ENCODE measurements around the gene CDCP1. TPM values are rescaled to one million over a fixed set of nuclear protein-coding genes. Genes with fewer than 3 reads are reported as not detected.
"Not testable (repeated sequence)": the region's sequence is repeated elsewhere in the genome, so short reads cannot be mapped to it uniquely, and the experiment has no call there.

The CDCP1 gene
- total and polyA plus RNA-seq, 9 donors = 0.04 to 1.9 (median 0.37) TPM

DNA sequence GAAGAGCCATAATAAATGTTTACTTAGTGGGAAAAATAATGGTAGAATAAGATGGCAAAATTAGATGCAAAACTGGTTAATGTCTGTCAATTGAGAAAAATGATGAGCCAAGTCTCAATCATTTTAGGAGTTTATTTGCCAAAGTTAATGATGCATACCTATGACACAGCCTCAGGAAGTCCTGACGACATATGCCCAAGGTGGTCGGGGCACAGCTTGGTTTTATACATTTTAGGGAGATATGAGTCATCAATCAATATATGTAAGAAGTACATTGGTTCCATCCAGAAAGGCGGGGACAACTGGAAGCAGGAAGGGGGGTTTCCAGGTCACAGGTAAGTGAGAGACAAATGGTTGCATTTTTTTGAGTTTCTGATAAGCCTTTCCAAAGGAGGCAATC, 88.6 kb downstream of the CDCP1 start:
- Histone ChIP-seq H3K4me3 (ENCODE audit: low read length) (no peak overlapping the region), H3K36me3 (ENCODE audit: control insufficient read depth, insufficient read depth, low read length) (no peaks in the 10 kb centered on the region), H3K27ac (ENCODE audit: low read length) (no peak overlapping the region), H3K4me1 (ENCODE audit: control insufficient read depth, insufficient read depth, low read length) (peaks cover 16% of the 10 kb centered on the region), H3K9me3 (replicated peaks; ENCODE audit: control insufficient read depth, low read depth, low read length) (no peaks in the 10 kb centered on the region), H3K27me3 (ENCODE audit: control insufficient read depth, insufficient read depth, low read length) (no peaks in the 10 kb centered on the region)
- WGBS (ENCODE audit: insufficient coverage) = 88% methylated on average over 1 of the region's 3 CpGs
- no peak for DNase-seq

GRCh38 chr3:45056608-45057301, 89.4 kb downstream of the CDCP1 start:
- peak; percentile 45 for DNase-seq

DNA sequence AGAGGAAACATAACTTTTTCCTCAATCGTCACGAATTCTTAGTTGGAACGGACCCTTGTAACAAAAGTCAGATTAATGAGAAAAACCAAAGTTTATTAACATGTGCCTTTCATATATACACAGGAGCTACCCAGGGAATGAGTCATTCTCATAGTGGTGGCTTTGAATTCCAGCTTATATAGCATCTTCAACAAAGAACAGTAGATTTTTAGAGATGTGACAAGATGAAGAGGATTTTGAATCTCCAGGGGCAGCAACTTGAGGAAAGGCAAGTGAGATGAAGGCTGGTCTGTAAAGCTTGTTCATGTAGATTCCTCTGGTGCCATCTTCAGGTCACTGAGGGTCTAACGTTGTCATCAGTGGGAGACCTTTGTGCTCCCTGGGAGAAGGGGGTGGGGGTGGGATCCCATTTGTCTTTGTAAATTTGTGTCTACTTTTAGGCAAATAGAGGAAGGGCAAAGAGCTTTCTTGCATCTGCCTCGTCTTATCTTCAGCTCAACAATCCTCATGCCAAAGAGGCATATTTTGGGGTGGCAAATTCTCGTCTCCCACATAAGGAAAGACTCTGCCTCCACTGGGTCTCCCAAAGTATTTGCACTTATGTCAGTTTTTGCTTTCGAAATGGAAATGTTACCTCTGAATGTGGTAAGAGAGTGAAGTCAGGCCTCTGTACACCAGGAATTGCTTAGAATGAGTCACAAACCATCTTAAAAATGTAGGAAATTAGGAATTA, 90.6 kb downstream of the CDCP1 start:
- peaks cover 16% of the 10 kb centered on the region for H3K4me1 ChIP-seq (ENCODE audit: control insufficient read depth, insufficient read depth, low read length)
- no peaks in the 10 kb centered on the region for H3K27me3 ChIP-seq (ENCODE audit: control insufficient read depth, insufficient read depth, low read length)
- WGBS (ENCODE audit: insufficient coverage) = no CpG with 5 or more reads among the region's 7 CpGs
- H3K9me3 ChIP-seq (replicated peaks; ENCODE audit: control insufficient read depth, low read depth, low read length) = no peaks in the 10 kb centered on the region
- H3K4me3 ChIP-seq (ENCODE audit: low read length) = no peak overlapping the region
- no peaks in the 10 kb centered on the region for H3K36me3 ChIP-seq (ENCODE audit: control insufficient read depth, insufficient read depth, low read length)
- H3K27ac ChIP-seq (ENCODE audit: low read length) = no peak overlapping the region
- DNase-seq = peak; percentile 57

More at GRCh38 chr3:45056608-45057301, 89.4 kb downstream of the CDCP1 start:
- no peak overlapping the region for H3K4me3 ChIP-seq (ENCODE audit: low read length)
- H3K4me1 ChIP-seq (ENCODE audit: control insufficient read depth, insufficient read depth, low read length) = peaks cover 16% of the 10 kb centered on the region
- H3K27me3 ChIP-seq (ENCODE audit: control insufficient read depth, insufficient read depth, low read length) = no peaks in the 10 kb centered on the region
- no peaks in the 10 kb centered on the region for H3K9me3 ChIP-seq (replicated peaks; ENCODE audit: control insufficient read depth, low read depth, low read length)
- peak overlapping the region; percentile 8 for H3K27ac ChIP-seq (ENCODE audit: low read length)
- WGBS (ENCODE audit: insufficient coverage) = 54% methylated on average over 2 of the region's 5 CpGs
- no peaks in the 10 kb centered on the region for H3K36me3 ChIP-seq (ENCODE audit: control insufficient read depth, insufficient read depth, low read length)

DNA sequence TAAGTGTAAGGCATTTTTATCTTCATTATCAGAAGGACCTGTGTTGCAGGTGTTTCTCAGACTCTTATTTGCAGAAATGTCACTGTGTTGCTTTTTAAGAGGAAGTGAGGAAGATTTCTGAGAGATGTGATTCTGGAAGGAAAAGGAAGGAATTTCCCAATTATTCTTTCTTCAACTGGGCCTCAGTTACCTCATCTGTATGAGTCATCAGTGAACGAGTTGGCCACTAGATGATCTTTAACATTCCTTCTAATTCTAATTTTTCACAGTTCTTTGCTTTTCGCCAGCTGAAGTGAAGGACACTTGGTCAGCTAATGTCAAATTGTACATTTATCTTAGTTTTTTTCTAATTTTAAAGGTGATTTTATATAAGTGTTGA, 91.2 kb downstream of the CDCP1 start:
- no peaks in the 10 kb centered on the region for H3K27me3 ChIP-seq (ENCODE audit: control insufficient read depth, insufficient read depth, low read length)
- WGBS (ENCODE audit: insufficient coverage) = no CpG with 5 or more reads among the region's 2 CpGs
- no peak overlapping the region for H3K4me3 ChIP-seq (ENCODE audit: low read length)
- no peak for DNase-seq
- H3K27ac ChIP-seq (ENCODE audit: low read length) = no peak overlapping the region
- H3K9me3 ChIP-seq (replicated peaks; ENCODE audit: control insufficient read depth, low read depth, low read length) = no peaks in the 10 kb centered on the region
- peaks cover 16% of the 10 kb centered on the region for H3K4me1 ChIP-seq (ENCODE audit: control insufficient read depth, insufficient read depth, low read length)
- H3K36me3 ChIP-seq (ENCODE audit: control insufficient read depth, insufficient read depth, low read length) = no peaks in the 10 kb centered on the region

DNA sequence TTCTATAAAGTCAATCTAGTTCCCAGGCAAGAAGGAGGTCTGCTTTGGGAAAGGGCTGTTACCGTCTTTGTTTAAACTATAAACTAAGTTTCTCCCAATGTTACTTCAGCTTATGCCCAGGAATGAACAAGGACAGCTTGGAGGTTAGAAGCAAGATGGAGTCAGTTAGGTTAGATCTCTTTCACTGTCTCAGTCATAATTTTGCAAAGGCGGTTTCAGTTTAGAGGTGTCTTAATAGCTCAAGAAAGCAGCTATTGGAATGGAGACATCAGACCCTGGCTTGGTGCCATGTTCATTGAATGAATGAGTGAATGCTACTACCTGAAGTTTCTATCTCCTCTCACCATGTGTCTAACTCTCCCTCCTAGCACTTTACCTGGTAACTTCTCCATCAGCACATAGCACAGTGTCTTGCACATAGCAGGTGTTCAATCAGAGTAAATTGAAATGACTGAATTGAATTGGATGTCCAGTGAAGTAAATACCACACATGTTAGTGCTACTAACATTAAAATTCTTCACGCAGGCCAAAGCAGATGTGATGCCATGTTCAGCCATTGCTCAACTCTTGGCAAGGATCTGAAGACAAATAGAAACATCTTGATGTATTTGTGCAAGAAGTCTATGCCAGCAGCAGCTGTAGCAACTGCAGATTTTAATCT, 91.9 kb downstream of the CDCP1 start:
- H3K36me3 ChIP-seq (ENCODE audit: control insufficient read depth, insufficient read depth, low read length) = no peaks in the 10 kb centered on the region
- no peaks in the 10 kb centered on the region for H3K9me3 ChIP-seq (replicated peaks; ENCODE audit: control insufficient read depth, low read depth, low read length)
- H3K4me1 ChIP-seq (ENCODE audit: control insufficient read depth, insufficient read depth, low read length) = peaks cover 16% of the 10 kb centered on the region
- no peaks in the 10 kb centered on the region for H3K27me3 ChIP-seq (ENCODE audit: control insufficient read depth, insufficient read depth, low read length)
- no peak for DNase-seq
- no peak overlapping the region for H3K4me3 ChIP-seq (ENCODE audit: low read length)
- no peak overlapping the region for H3K27ac ChIP-seq (ENCODE audit: low read length)
- no CpG with 5 or more reads among the region's 3 CpGs for WGBS (ENCODE audit: insufficient coverage)

DNA sequence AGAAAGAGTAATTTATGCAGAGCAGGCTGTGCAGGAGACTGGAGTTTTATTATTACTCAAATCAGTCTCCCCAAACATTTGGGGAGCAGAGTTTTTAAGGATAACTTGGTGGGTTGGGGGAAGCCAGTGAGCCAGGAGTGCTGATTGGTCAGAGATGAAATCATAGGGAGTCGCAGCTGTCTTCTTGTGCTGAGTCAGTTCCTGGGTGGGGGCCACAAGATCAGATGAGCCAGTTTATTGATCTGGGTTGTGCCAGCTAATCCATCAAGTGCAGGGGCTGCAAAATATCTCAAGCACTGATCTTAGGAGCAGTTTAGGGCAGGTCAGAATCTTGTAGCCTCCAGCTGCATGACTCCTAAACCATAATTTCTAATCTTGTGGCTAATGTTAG, 92.4 kb downstream of the CDCP1 start:
- H3K4me3 ChIP-seq (ENCODE audit: low read length); DNase-seq; H3K36me3 ChIP-seq (ENCODE audit: control insufficient read depth, insufficient read depth, low read length); H3K27me3 ChIP-seq (ENCODE audit: control insufficient read depth, insufficient read depth, low read length); H3K27ac ChIP-seq (ENCODE audit: low read length); H3K9me3 ChIP-seq (replicated peaks; ENCODE audit: control insufficient read depth, low read depth, low read length): not testable (repeated sequence)
- WGBS (ENCODE audit: insufficient coverage) = 40% methylated on average over 1 of the region's 1 CpG
- peaks cover 16% of the 10 kb centered on the region for H3K4me1 ChIP-seq (ENCODE audit: control insufficient read depth, insufficient read depth, low read length)

DNA sequence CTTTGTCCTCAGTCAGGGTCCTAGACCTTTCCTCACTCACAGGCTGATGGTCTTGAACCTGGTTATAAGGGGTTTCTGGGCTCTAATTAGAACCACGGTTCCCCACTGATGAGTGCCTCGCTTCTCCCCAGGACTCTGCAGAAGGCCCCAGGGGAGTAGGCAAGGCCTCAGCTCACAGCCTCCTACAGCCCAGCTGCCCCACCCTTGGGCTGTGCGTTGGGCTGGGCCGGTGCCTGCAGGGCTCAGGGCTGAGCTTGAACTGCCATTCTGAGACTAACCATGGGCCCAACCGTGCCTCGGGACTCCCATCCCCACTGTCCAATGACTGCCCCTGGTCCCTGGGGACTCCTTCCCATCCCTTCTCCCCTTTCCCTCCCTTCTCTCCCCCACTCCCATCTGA, 94.5 kb downstream of the CDCP1 start:
- 89% methylated on average over 6 of the region's 6 CpGs for WGBS (ENCODE audit: insufficient coverage)
- H3K4me3 ChIP-seq (ENCODE audit: low read length) = no peak overlapping the region
- H3K27ac ChIP-seq (ENCODE audit: low read length) = no peak overlapping the region
- no peak for DNase-seq
- H3K36me3 ChIP-seq (ENCODE audit: control insufficient read depth, insufficient read depth, low read length) = no peaks in the 10 kb centered on the region
- H3K27me3 ChIP-seq (ENCODE audit: control insufficient read depth, insufficient read depth, low read length) = peaks cover 5% of the 10 kb centered on the region
- peaks cover 10% of the 10 kb centered on the region for H3K4me1 ChIP-seq (ENCODE audit: control insufficient read depth, insufficient read depth, low read length)
- H3K9me3 ChIP-seq (replicated peaks; ENCODE audit: control insufficient read depth, low read depth, low read length) = no peaks in the 10 kb centered on the region

- Histone ChIP-seq H3K4me1 (ENCODE audit: control insufficient read depth, insufficient read depth, low read length) (peaks cover 3% of the 10 kb centered on the region), H3K27me3 (ENCODE audit: control insufficient read depth, insufficient read depth, low read length) (peaks cover 5% of the 10 kb centered on the region), H3K9me3 (replicated peaks; ENCODE audit: control insufficient read depth, low read depth, low read length) (no peaks in the 10 kb centered on the region), H3K36me3 (ENCODE audit: control insufficient read depth, insufficient read depth, low read length) (no peaks in the 10 kb centered on the region), H3K4me3 (ENCODE audit: low read length) (no peak overlapping the region), H3K27ac (ENCODE audit: low read length) (no peak overlapping the region)
- WGBS (ENCODE audit: insufficient coverage) = 80% methylated on average over 2 of the region's 4 CpGs
- no peak for DNase-seq
Observed at GRCh38 chr3:45049807-45050206, 96.4 kb downstream of the CDCP1 start.

DNA sequence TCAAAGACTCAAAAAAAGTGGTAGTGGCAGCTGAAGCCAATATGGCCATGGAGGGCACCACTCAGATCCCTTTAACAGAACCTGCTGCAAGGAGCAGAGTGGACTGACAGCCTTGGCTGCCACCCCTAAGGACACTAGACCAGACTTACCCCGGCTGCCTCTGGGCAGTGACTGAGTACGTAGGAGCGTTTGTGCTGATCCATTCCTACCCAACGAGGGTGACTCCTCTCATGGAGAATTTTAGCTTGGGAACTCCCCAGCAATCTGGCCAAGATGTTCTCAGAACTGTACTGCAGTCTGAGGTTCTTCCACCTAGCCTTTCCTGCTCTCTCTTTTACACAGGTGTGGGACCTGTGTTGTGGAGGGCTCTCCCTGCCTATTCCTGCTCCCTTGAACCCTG, 97.9 kb downstream of the CDCP1 start:
- 79% methylated on average over 4 of the region's 4 CpGs for WGBS (ENCODE audit: insufficient coverage)
- H3K4me1 ChIP-seq (ENCODE audit: control insufficient read depth, insufficient read depth, low read length) = no peaks in the 10 kb centered on the region
- H3K9me3 ChIP-seq (replicated peaks; ENCODE audit: control insufficient read depth, low read depth, low read length) = no peaks in the 10 kb centered on the region
- H3K27ac ChIP-seq (ENCODE audit: low read length) = no peak overlapping the region
- H3K36me3 ChIP-seq (ENCODE audit: control insufficient read depth, insufficient read depth, low read length) = no peaks in the 10 kb centered on the region
- H3K27me3 ChIP-seq (ENCODE audit: control insufficient read depth, insufficient read depth, low read length) = peaks cover 5% of the 10 kb centered on the region
- no peak overlapping the region for H3K4me3 ChIP-seq (ENCODE audit: low read length)
- DNase-seq = no peak

- no CpG with 5 or more reads among the region's 2 CpGs for WGBS (ENCODE audit: insufficient coverage)
- Histone ChIP-seq H3K27ac (ENCODE audit: low read length) (no peak overlapping the region), H3K4me3 (ENCODE audit: low read length) (no peak overlapping the region), H3K27me3 (ENCODE audit: control insufficient read depth, insufficient read depth, low read length) (peaks cover 5% of the 10 kb centered on the region), H3K9me3 (replicated peaks; ENCODE audit: control insufficient read depth, low read depth, low read length) (no peaks in the 10 kb centered on the region), H3K4me1 (ENCODE audit: control insufficient read depth, insufficient read depth, low read length) (no peaks in the 10 kb centered on the region), H3K36me3 (ENCODE audit: control insufficient read depth, insufficient read depth, low read length) (peaks cover 3% of the 10 kb centered on the region)
- DNase-seq = peak; percentile 56
Observed at GRCh38 chr3:45043728-45044299, 102.4 kb downstream of the CDCP1 start.

All from muscle of leg (tissue), 11 donors.